ENCODE measurements around the gene TMEM134.

DNA sequence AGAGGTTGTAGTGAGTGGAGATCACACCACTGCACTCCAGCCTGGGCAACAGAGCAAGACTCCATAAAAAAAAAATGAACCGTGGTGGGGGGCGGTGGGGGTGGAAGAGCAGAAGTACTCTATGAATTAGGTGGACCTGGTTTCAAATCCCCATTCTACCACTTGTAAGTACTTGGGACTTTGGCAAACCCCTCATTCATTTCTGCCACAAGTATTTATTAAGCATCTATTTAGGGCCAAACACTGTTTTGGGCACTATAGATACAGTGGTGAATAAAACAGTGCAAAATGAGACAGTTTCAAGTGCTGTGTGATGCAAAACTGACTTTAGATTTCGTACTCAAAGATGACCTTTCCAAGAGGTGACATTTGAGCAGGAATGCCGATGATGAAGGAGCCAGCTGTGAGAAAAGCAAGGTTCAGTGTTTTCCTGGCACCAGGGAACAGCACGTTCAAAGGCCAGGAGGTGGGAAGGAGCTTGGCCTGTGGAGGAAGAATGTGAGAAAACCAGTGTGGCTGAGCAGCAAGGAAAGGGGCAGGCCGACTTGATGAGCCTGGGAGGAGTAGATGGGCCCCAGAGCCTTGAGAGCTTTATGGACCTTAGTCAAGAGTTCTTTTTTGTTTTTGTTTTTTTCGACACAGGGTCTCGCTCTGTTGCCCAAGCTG lies 1.4 kb upstream of the TMEM134 start:
- TF ChIP-seq POLR2A (IDR thresholded peaks at IDR 0.05), result no peak
- TF ChIP-seq CTCF (IDR thresholded peaks at IDR 0.05), result no peak
